ENCODE results near the gene ATP1A4.
"Not testable (repeated sequence)": the region's sequence is repeated elsewhere in the genome, so short reads cannot be mapped to it uniquely, and the experiment has no call there.

The ATP1A4 gene

GRCh38 chr1:160124705-160125478 is 26.5 kb upstream of the ATP1A4 start:
- DNase-seq (ENCODE audit: low read depth) = peak; percentile 67

- peak; percentile 17 for DNase-seq (ENCODE audit: low read depth)
Observed at GRCh38 chr1:160125746-160126145, 25.7 kb upstream of the ATP1A4 start.

- not testable (repeated sequence) for DNase-seq (ENCODE audit: low read depth)
Observed at GRCh38 chr1:160126342-160126741, 25.1 kb upstream of the ATP1A4 start.

GRCh38 chr1:160127381-160127780 is 24.0 kb upstream of the ATP1A4 start:
- no peak for DNase-seq (ENCODE audit: low read depth)

GRCh38 chr1:160127865-160128523 is 23.4 kb upstream of the ATP1A4 start:
- peak; percentile 48 for DNase-seq (ENCODE audit: low read depth)

- no peak for DNase-seq (ENCODE audit: low read depth)
Observed at GRCh38 chr1:160128636-160129035, 22.8 kb upstream of the ATP1A4 start.

- DNase-seq (ENCODE audit: low read depth) = peak; percentile 15
Observed at GRCh38 chr1:160129046-160129445, 22.4 kb upstream of the ATP1A4 start.

GRCh38 chr1:160129558-160129957 is 21.8 kb upstream of the ATP1A4 start:
- no peak for DNase-seq (ENCODE audit: low read depth)

GRCh38 chr1:160129966-160130365 is 21.4 kb upstream of the ATP1A4 start:
- no peak for DNase-seq (ENCODE audit: low read depth)

- no peak for DNase-seq (ENCODE audit: low read depth)
Observed at GRCh38 chr1:160130486-160130885, 20.9 kb upstream of the ATP1A4 start.

GRCh38 chr1:160130939-160131338 is 20.5 kb upstream of the ATP1A4 start:
- no peak for DNase-seq (ENCODE audit: low read depth)

- DNase-seq (ENCODE audit: low read depth) = no peak
Observed at GRCh38 chr1:160131803-160132565, 19.4 kb upstream of the ATP1A4 start.

GRCh38 chr1:160133990-160134770 is 17.2 kb upstream of the ATP1A4 start:
- no peak for DNase-seq (ENCODE audit: low read depth)

GRCh38 chr1:160134791-160135572 is 16.4 kb upstream of the ATP1A4 start:
- no peak for DNase-seq (ENCODE audit: low read depth)

GRCh38 chr1:160136121-160136925 is 15.1 kb upstream of the ATP1A4 start:
- DNase-seq (ENCODE audit: low read depth) = no peak

GRCh38 chr1:160136926-160137200 is 14.5 kb upstream of the ATP1A4 start:
- no peak for DNase-seq (ENCODE audit: low read depth)

- DNase-seq (ENCODE audit: low read depth) = no peak
Observed at GRCh38 chr1:160137216-160137862, 14.1 kb upstream of the ATP1A4 start.

GRCh38 chr1:160139840-160140239 is 11.6 kb upstream of the ATP1A4 start:
- DNase-seq (ENCODE audit: low read depth) = no peak

GRCh38 chr1:160143695-160144094 is 7.7 kb upstream of the ATP1A4 start:
- DNase-seq (ENCODE audit: low read depth) = no peak

GRCh38 chr1:160144921-160145320 is 6.5 kb upstream of the ATP1A4 start:
- no peak for DNase-seq (ENCODE audit: low read depth)
